HepG2 (cell line): Measurements from ENCODE around the gene IGF2. TPM values are rescaled to one million over a fixed set of nuclear protein-coding genes. Genes with fewer than 3 reads are reported as not detected.

Experiments used
- ATRX ChIP-seq: sonication (generic); formaldehyde crosslinking; IDR thresholded peaks from 2 replicates; pipeline ENCODE4 v1.4.0; 2020; ENCODE audit warnings: missing genetic modification reagents, borderline replicate concordance
- CENPBD1 ChIP-seq: sonication (generic); formaldehyde crosslinking; IDR thresholded peaks from 2 replicates; pipeline ENCODE4 v1.8.0; 2022; ENCODE audit warnings: missing genetic modification reagents, low read depth, mild to moderate bottlenecking, borderline replicate concordance
- FOXM1 ChIP-seq: sonication (generic); formaldehyde crosslinking; IDR thresholded peaks from 2 replicates; pipeline ENCODE4 v1.5.0; 2020; ENCODE audit warnings: missing genetic modification reagents
- GABPB1 ChIP-seq: IDR thresholded peaks from 2 replicates; pipeline ENCODE4 v1.6.1; 2016; ENCODE audit warnings: mild to moderate bottlenecking, missing genetic modification reagents, moderate library complexity, missing compliant biosample characterization
- HDAC1 ChIP-seq: sonication (generic); formaldehyde crosslinking; IDR thresholded peaks from 2 replicates; pipeline ENCODE4 v1.5.1; 2020; ENCODE audit warnings: mild to moderate bottlenecking, missing genetic modification reagents
- KLF12 ChIP-seq: sonication (generic); formaldehyde crosslinking; IDR thresholded peaks from 2 replicates; pipeline ENCODE4 v1.4.0; 2020; ENCODE audit warnings: missing genetic modification reagents, borderline replicate concordance
- SALL1 ChIP-seq: sonication (generic); formaldehyde crosslinking; IDR thresholded peaks from 2 replicates; pipeline ENCODE4 v1.8.0; 2022; ENCODE audit warnings: mild to moderate bottlenecking, missing genetic modification reagents
- SP140L ChIP-seq: sonication (generic); formaldehyde crosslinking; IDR thresholded peaks from 2 replicates; pipeline ENCODE4 v1.4.0; 2020; ENCODE audit warnings: missing genetic modification reagents, borderline replicate concordance
- TSC22D2 ChIP-seq: sonication (generic); formaldehyde crosslinking; IDR thresholded peaks from 2 replicates; pipeline ENCODE4 v1.5.1; 2020; ENCODE audit warnings: missing genetic modification reagents, mild to moderate bottlenecking, borderline replicate concordance
- ZBTB14 ChIP-seq: sonication (generic); formaldehyde crosslinking; IDR thresholded peaks from 2 replicates; pipeline ENCODE4 v1.4.0; 2020; ENCODE audit warnings: missing genetic modification reagents
- ZNF326 ChIP-seq: sonication (generic); formaldehyde crosslinking; IDR thresholded peaks from 2 replicates; pipeline ENCODE4 v1.4.0; 2020; ENCODE audit warnings: missing genetic modification reagents, borderline replicate concordance
- ZNF33B ChIP-seq: sonication (generic); formaldehyde crosslinking; IDR thresholded peaks from 2 replicates; pipeline ENCODE4 v1.5.1; 2020; ENCODE audit warnings: mild to moderate bottlenecking, missing genetic modification reagents
- ZNF530 ChIP-seq: sonication (generic); formaldehyde crosslinking; IDR thresholded peaks from 2 replicates; pipeline ENCODE4 v1.5.0; 2020; ENCODE audit warnings: low read depth, mild to moderate bottlenecking, missing genetic modification reagents
- ZNF562 ChIP-seq: sonication (generic); formaldehyde crosslinking; IDR thresholded peaks from 2 replicates; pipeline ENCODE4 v1.8.0; 2022; ENCODE audit warnings: missing genetic modification reagents, borderline replicate concordance
- ZNF616 ChIP-seq: sonication (generic); formaldehyde crosslinking; IDR thresholded peaks from 2 replicates; pipeline ENCODE4 v1.5.0; 2020; ENCODE audit warnings: low read depth, mild to moderate bottlenecking, missing genetic modification reagents
- ZNF710 ChIP-seq: sonication (generic); formaldehyde crosslinking; IDR thresholded peaks from 2 replicates; pipeline ENCODE4 v1.5.0; 2020; ENCODE audit warnings: mild to moderate bottlenecking, missing genetic modification reagents, borderline replicate concordance
- polyA plus RNA-seq, 8 experiments: library from polyadenylated mRNA; depleted of rRNA in 3 of 8; stranded (reverse) in 7 of 8; unstranded in 1 of 8; fragments of >200 nt; fragmentation: Illumina TruSeq in 4 of 8; extraction: Trizol in 4 of 8; gene quantifications; 2 replicates each; pipeline versions ENCODE4 v1.2.1 to v1.2.3, GENCODE V29; 2011 to 2016; ENCODE audit warnings: low read depth in 4 of 8, missing spikeins in 1 of 8, mixed read lengths in 1 of 8; ENCODE audit not compliant: insufficient read depth in 1 of 8
- total RNA-seq, 5 experiments: library from RNA; depleted of rRNA; stranded (reverse); fragments of >200 nt; fragmentation: Illumina TruSeq; extraction: Trizol; gene quantifications; 2 replicates each; pipeline ENCODE4 v1.2.3, GENCODE V29; 2016; ENCODE audit warnings: low read depth in 1 of 5
- TF ChIP-seq, protein P1 (sequence below): sonication (generic); formaldehyde crosslinking; IDR thresholded peaks from 2 replicates; pipeline ENCODE4 v1.4.0; 2020; ENCODE audit warnings: mild to moderate bottlenecking, missing genetic modification reagents
- TF ChIP-seq, protein P2 (sequence below): sonication (generic); formaldehyde crosslinking; IDR thresholded peaks from 2 replicates; pipeline ENCODE4 v1.9.0; 2022; ENCODE audit warnings: missing genetic modification reagents, mild to moderate bottlenecking, borderline replicate concordance
- TF ChIP-seq, protein P3 (sequence below): sonication (generic); formaldehyde crosslinking; IDR thresholded peaks from 2 replicates; pipeline ENCODE4 v1.4.0; 2020; ENCODE audit warnings: missing genetic modification reagents

The IGF2 gene
- total and polyA plus RNA-seq, 2 of the 13 experiments (the other 11 are each of a cell fraction or from before 2014, with no cell fraction given): 79.1 to 254 TPM

DNA sequence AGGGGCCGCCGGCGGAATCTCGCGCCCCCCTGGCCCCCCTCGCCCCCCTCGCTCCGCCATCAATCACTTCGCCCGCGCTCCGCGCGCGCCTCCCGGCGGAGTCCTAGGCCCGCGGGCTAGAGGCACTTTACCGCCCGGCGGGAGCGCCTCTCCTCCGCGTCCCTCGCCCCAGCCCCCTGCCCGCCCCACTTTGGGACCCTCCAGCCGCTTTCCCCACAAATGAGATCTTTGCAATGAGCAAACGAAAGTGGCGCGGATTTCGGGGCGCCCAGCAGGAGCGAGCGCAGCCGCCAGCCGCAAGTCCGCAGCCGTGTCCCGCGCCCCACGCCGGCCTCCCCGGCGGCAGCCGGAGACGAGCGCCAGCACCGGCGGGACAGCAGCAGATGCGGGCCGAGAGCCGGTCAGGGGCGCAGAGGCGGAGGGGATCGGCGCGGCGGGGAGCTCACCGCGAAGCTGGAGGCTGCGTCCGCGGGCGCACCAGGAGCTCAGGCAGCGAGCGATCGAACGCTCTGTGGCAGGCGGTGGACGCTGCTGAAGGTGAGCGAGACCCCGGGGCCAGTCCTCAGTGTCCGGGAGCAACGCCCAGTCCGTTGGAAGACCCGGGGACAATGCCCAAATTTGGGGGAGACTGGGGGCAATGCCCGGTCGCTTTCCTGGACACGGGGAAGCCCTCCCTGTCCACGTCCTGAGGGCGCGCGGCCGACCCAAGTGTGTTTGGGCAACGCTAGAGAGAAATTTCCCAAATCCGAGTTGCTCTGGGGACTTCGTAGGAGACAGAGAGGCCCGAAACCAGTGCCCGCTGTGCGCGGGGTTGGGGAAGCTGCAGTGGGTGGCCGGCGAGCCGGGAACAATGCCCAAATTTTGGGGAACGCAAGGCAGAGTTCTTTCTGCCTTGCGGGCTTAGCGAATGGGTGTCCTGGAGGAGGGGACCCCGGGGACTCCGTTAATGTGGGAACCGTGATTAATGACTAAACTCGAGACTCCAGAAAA, 1.5 kb upstream of the IGF2 start (continued):
- TF ChIP-seq, protein P1, sequence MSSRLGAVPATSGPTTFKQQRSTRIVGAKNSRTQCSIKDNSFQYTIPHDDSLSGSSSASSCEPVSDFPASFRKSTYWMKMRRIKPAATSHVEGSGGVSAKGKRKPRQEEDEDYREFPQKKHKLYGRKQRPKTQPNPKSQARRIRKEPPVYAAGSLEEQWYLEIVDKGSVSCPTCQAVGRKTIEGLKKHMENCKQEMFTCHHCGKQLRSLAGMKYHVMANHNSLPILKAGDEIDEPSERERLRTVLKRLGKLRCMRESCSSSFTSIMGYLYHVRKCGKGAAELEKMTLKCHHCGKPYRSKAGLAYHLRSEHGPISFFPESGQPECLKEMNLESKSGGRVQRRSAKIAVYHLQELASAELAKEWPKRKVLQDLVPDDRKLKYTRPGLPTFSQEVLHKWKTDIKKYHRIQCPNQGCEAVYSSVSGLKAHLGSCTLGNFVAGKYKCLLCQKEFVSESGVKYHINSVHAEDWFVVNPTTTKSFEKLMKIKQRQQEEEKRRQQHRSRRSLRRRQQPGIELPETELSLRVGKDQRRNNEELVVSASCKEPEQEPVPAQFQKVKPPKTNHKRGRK (CRISPR knock-in tag): no peak
- TF ChIP-seq HDAC1 (CRISPR knock-in tag) (peak; percentile 12; the same call in 1 of the 2 replicates), ZNF616 (CRISPR knock-in tag) (no peak), FOXM1 (CRISPR knock-in tag) (no peak), ZBTB14 (no peak), GABPB1 (CRISPR knock-in tag) (no peak), TSC22D2 (no peak), SALL1 (CRISPR knock-in tag) (no peak), CENPBD1 (CRISPR knock-in tag) (no peak), ZNF710 (no peak), ZNF562 (no peak), ZNF530 (CRISPR knock-in tag) (no peak), ZNF33B (CRISPR knock-in tag) (no peak), KLF12 (CRISPR knock-in tag) (no peak), SP140L (CRISPR knock-in tag) (no peak), ATRX (CRISPR knock-in tag) (no peak), ZNF326 (CRISPR knock-in tag) (no peak)
- TF ChIP-seq, protein P2, sequence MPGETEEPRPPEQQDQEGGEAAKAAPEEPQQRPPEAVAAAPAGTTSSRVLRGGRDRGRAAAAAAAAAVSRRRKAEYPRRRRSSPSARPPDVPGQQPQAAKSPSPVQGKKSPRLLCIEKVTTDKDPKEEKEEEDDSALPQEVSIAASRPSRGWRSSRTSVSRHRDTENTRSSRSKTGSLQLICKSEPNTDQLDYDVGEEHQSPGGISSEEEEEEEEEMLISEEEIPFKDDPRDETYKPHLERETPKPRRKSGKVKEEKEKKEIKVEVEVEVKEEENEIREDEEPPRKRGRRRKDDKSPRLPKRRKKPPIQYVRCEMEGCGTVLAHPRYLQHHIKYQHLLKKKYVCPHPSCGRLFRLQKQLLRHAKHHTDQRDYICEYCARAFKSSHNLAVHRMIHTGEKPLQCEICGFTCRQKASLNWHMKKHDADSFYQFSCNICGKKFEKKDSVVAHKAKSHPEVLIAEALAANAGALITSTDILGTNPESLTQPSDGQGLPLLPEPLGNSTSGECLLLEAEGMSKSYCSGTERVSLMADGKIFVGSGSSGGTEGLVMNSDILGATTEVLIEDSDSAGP (CRISPR knock-in tag): peak; percentile 37; the same call in 1 of the 2 replicates
- TF ChIP-seq, protein P3, sequence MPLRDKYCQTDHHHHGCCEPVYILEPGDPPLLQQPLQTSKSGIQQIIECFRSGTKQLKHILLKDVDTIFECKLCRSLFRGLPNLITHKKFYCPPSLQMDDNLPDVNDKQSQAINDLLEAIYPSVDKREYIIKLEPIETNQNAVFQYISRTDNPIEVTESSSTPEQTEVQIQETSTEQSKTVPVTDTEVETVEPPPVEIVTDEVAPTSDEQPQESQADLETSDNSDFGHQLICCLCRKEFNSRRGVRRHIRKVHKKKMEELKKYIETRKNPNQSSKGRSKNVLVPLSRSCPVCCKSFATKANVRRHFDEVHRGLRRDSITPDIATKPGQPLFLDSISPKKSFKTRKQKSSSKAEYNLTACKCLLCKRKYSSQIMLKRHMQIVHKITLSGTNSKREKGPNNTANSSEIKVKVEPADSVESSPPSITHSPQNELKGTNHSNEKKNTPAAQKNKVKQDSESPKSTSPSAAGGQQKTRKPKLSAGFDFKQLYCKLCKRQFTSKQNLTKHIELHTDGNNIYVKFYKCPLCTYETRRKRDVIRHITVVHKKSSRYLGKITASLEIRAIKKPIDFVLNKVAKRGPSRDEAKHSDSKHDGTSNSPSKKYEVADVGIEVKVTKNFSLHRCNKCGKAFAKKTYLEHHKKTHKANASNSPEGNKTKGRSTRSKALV (CRISPR knock-in tag): peak; percentile 77
